Mesothelial cell of epicardium (in vitro differentiated cells): ENCODE data around the gene ASCL3. TPM values are rescaled to one million over a fixed set of nuclear protein-coding genes. Genes with fewer than 3 reads are reported as not detected.

Source experiments
- DNase-seq, 2 experiments: peaks; one replicate each; pipeline ENCODE4 v3.0.0; 2021; ENCODE audit warnings: low spot score in 2 of 2; ENCODE audit not compliant: unreplicated experiment in 2 of 2
- H3K27ac Mint-ChIP-seq: 2 replicates; pipeline ENCODE4 v1.8.0; 2021; ENCODE audit warnings: mixed read lengths
- H3K27me3 Mint-ChIP-seq: 2 replicates; pipeline ENCODE4 v1.8.0; 2021; ENCODE audit warnings: low read depth, mixed read lengths
- H3K36me3 Mint-ChIP-seq: 2 replicates; pipeline ENCODE4 v1.8.0; 2021; ENCODE audit warnings: mixed read lengths
- H3K4me1 Mint-ChIP-seq: 2 replicates; pipeline ENCODE4 v1.8.0; 2021; ENCODE audit warnings: mixed read lengths
- H3K4me3 Mint-ChIP-seq: 2 replicates; pipeline ENCODE4 v1.8.0; 2021; ENCODE audit warnings: mild to moderate bottlenecking, moderate library complexity, mixed read lengths
- H3K9me3 Mint-ChIP-seq: 2 replicates; pipeline ENCODE4 v1.8.0; 2021; ENCODE audit warnings: mixed read lengths
- total RNA-seq: library from RNA; stranded (reverse); gene quantifications from 3 replicates; pipeline ENCODE4 v1.2.1, GENCODE V29; 2021
- TF ChIP-seq, protein P1 (sequence below): fragments of 200-600 bp; sonication (generic); IDR thresholded peaks from one replicate; pipeline ENCODE4 v1.5.0; 2021; ENCODE audit warnings: antibody characterized with exemption; ENCODE audit not compliant: unreplicated experiment

Gene ASCL3
- total RNA-seq, 1 donor from 2014 or later, result not detected

DNA sequence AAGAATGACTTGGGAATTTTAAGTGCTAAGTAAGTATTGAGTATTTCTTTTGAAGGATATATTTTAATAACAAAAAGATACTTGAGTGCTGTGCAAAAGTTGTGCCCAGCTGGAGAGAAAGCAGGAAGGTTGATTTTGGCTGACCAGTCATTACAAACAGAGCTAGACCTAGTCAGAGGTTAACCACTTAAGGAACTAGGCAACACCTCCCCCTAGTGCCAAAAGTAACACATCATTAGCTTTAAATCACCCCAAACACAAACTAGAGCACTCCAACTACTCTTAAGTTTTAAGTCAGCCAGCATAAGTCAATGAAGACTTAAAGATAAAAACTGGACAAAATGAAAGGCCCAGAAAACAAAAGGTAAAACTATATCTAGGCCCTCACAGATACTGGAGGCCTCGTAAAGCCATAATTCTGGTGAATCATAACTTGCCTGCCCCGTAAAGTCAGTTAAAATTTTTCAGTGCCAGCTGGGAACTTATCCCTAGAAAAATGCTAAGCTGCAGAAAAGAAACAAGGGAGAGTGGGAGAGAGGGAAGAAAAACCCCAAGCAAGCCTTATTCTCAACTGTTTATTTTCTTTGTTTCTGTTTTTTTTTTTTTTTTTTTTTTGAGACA lies 16.8 kb upstream of the ASCL3 start:
- Mint-ChIP-seq H3K36me3 (peaks cover 9% of the 10 kb centered on the region), H3K27me3 (no peaks in the 10 kb centered on the region), H3K4me1 (peaks cover 16% of the 10 kb centered on the region), H3K9me3 (no peaks in the 10 kb centered on the region), H3K4me3 (no peak overlapping the region), H3K27ac (peak overlapping the region; percentile 37)
- TF ChIP-seq, protein P1, sequence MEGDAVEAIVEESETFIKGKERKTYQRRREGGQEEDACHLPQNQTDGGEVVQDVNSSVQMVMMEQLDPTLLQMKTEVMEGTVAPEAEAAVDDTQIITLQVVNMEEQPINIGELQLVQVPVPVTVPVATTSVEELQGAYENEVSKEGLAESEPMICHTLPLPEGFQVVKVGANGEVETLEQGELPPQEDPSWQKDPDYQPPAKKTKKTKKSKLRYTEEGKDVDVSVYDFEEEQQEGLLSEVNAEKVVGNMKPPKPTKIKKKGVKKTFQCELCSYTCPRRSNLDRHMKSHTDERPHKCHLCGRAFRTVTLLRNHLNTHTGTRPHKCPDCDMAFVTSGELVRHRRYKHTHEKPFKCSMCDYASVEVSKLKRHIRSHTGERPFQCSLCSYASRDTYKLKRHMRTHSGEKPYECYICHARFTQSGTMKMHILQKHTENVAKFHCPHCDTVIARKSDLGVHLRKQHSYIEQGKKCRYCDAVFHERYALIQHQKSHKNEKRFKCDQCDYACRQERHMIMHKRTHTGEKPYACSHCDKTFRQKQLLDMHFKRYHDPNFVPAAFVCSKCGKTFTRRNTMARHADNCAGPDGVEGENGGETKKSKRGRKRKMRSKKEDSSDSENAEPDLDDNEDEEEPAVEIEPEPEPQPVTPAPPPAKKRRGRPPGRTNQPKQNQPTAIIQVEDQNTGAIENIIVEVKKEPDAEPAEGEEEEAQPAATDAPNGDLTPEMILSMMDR, result no peak
- DNase-seq, result no peak

DNA sequence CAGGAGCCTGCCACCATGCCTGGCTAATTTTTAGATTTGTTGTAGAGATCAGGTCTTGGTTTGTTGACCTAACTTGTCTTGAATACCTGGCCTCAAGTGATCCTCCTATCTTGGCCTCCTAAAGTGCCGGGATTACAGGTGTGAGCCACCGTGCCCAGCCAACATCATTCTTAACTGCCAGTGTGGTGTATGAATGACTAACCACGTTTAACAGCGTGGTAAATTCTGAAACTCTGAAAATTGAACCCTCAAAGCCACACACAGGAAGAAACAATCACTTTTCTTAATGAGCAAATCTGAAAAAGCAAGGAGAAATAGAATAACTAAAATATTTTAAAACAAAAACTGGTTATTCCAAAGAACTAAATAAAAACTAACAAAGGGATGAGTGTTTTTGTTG lies 14.0 kb upstream of the ASCL3 start:
- no peak for DNase-seq
- peaks cover 15% of the 10 kb centered on the region for H3K36me3 Mint-ChIP-seq
- no peaks in the 10 kb centered on the region for H3K9me3 Mint-ChIP-seq
- peaks cover 3% of the 10 kb centered on the region for H3K4me1 Mint-ChIP-seq
- no peaks in the 10 kb centered on the region for H3K27me3 Mint-ChIP-seq
- TF ChIP-seq, protein P1, result no peak
- H3K27ac Mint-ChIP-seq, result no peak overlapping the region
- no peak overlapping the region for H3K4me3 Mint-ChIP-seq

DNA sequence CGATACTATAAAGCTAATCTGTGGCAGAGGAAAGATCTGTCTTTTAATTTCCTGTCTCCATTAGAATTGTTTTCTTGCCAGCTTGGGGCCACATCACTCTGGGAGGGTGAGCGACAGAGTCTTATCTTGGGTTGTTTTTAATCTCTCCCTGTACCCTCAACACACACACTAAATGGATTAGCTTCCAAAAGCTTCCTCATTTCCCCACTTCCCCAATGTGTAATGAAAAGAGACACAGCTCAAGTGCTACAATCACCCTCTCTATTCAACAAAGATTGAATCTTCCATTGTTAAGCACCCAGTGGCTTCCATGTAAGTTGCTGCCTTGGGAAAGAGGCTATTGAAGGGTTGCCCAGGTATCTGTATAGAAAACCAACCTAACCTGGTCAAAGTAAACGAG lies 6.1 kb upstream of the ASCL3 start:
- Mint-ChIP-seq H3K27me3 (no peaks in the 10 kb centered on the region), H3K4me1 (no peaks in the 10 kb centered on the region), H3K4me3 (no peak overlapping the region), H3K9me3 (peaks cover 4% of the 10 kb centered on the region), H3K36me3 (peaks cover 21% of the 10 kb centered on the region), H3K27ac (no peak overlapping the region)
- DNase-seq, result no peak
- TF ChIP-seq, protein P1, result no peak

DNA sequence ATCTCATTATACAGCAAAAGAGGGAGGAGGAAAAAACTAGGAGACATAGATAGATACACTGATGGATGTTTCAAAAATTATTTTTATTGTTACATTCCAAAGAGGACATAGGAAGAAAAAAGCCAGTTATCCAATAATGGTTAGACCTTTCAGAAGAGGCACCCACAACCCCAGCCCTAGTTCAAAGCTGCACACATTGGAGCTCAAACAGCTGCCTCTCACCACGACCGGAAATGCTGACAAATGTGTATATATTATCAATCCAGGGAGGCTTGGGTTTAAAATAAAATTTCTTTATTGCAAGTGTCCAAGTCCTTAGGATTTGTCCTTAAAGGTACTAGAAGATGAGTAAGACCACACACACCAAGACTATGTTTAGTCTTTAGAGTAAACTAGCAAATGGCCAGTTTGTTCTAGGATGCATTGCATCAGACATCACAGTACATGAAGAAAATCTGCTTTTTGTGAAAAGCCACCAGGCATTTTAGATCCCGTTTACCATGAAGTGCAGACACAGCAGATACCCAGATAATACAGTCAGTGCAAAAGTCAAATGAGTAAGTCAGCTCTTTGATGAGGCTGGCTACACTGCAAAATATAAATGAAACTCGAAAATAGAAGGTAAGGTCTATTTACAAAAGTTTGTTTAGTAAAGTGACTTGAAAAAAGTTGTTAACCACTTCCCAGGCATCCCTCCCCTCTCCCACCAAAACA lies 4.6 kb upstream of the ASCL3 start:
- DNase-seq, result no peak
- Mint-ChIP-seq H3K36me3 (peaks cover 17% of the 10 kb centered on the region), H3K27ac (no peak overlapping the region), H3K9me3 (peaks cover 4% of the 10 kb centered on the region), H3K4me3 (no peak overlapping the region), H3K27me3 (no peaks in the 10 kb centered on the region), H3K4me1 (peaks cover 6% of the 10 kb centered on the region)
- TF ChIP-seq, protein P1, result no peak

GRCh38 chr11:8941341-8942103 lies 1.3 kb downstream of the ASCL3 start:
- Mint-ChIP-seq H3K9me3 (peaks cover 4% of the 10 kb centered on the region), H3K36me3 (no peaks in the 10 kb centered on the region), H3K4me3 (no peak overlapping the region), H3K27me3 (no peaks in the 10 kb centered on the region), H3K27ac (no peak overlapping the region), H3K4me1 (peaks cover 9% of the 10 kb centered on the region)
- TF ChIP-seq, protein P1, result no peak
- no peak for DNase-seq
